GM11168 (cell line): ENCODE measurements around the gene PDE4D.

Experiments used
- in situ Hi-C: fragments of 300-500 bp; cut with MboI; formaldehyde crosslinking; loops from one replicate; pipeline ENCODE4 v1.12.0; 2022; ENCODE audit warnings: low sequenced_read_pairs; ENCODE audit not compliant: unreplicated experiment

PDE4D gene

DNA sequence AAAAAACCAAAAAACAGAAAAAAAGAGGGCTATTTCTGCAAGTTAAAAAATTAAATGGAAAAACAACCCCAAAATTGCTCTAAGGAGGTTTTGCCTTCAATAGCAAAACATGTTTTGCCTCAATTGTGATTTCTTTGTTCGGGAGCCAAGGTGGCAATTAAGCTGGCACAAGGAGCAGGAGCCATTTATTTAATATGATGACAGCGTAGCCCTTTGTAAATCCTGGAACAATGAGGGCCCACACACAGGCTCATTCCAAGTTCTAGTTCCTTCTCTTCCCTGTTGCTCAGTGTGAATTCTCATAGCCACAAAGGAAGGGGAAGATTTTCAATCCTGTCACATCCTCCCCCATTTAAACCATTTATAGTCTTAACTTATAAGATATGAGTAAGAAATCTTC is 353.2 kb downstream of the PDE4D start:
- in situ Hi-C loops = no loop called here

DNA sequence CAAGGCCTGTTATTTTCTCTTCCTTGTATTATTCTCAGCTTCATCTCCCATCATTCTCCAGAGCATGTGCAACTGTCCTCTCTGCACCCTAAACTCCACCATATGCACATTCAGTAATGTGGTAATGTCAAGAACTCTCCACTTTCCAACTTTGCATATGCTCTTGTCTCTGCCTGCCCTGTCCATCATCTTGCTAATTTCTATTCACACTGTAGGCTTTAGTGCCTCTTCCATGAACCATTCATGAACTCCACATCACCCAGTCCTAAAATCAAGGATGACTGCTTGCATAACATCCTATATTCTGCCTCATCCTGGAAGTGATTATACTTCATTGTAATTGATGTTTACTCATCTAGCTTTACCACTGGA is 354.8 kb downstream of the PDE4D start:
- in situ Hi-C loops = no loop called here

DNA sequence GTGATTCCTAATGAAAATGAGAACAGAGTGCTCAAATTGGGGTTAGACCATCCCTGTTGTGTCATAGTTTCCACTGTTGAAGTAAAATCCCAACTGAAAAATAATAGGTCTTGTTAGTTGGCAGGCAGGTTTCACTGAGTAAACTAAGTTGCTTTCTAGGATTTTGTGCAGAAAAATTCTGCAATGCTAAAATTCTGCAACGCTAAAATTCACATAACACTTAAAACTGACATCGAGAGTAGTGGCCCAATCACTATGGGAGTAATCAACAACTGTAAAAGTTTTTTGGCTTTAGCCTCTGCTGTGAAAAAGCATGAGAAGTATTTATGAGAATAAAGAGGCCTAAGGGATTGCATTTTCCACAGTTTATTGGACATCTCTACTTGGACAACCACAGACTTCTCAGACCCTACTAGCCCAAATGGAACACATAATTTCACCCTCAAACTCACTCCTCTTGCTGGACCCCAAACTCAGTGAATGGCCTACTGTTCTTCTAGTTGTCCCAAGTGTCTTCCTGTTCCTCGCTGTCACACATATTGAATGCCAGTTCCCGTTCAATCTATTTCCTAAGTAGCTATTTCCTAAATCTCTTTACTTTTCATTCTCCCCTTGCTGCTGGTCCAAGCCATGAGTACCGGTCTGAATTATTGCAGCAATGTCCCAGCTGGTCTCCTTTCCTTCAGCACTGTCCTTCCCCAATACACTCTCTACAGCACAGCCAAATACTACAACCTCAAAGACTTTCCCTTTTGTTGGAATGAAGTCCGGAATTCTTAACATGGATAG is 355.4 kb downstream of the PDE4D start:
- in situ Hi-C loops = no loop called here

DNA sequence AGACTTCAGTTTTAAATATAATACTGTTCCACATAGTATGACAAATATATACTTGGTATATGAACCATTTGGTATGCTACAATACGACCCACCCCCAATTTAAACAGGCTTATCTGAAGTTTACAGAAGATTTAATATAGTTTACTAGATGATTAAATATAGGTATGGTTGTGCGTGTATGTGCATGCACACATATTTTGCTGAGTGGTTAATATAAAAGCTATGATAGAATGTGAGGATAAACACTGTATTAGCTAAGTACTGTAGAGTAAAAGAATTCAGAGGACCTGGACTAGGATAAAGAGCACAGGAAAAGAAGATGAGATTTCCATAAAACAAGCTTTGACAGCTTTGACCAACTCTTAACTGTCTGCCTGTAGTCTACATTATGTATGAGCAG is 356.7 kb downstream of the PDE4D start:
- in situ Hi-C loops = no loop called here

DNA sequence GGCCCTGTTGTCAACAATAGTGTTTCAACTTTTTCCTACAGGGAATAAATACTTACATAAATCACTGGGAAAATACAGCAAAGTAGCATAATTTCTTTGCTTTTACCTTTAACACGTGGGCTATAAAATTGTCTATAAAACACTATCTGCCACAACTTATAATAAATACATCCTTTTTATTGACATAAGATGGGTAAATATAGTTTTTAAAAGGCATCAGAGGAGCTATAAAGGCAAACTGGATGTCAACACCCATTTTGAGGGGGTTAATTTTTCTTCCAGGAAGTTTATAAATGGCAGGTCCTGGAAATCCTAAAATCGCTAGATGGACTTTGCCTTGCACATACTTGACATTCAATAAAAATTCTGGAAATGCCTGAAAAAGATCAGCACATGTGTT is 358.0 kb downstream of the PDE4D start:
- in situ Hi-C loops = no loop called here

DNA sequence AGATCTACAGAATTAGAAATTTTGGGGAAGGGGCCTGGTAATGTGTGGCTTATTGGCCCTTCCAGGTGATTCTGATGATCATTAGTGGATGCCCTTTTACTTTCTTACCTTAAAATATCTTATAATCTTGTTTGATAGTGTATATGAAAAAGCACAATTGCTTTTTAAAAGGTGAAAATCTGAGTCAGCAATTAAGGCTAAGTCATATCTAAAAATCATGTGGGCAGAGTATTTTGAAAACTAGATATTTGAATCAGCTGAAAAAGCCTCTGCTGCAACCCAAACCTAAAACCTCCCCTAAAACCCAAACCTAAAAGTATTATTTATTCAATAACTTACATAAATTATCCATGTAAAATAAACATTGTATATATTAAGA is 359.8 kb downstream of the PDE4D start:
- in situ Hi-C loops = no loop called here

GRCh38 chr5:59532979-59533729 is 360.4 kb downstream of the PDE4D start:
- in situ Hi-C loops = no loop called here

DNA sequence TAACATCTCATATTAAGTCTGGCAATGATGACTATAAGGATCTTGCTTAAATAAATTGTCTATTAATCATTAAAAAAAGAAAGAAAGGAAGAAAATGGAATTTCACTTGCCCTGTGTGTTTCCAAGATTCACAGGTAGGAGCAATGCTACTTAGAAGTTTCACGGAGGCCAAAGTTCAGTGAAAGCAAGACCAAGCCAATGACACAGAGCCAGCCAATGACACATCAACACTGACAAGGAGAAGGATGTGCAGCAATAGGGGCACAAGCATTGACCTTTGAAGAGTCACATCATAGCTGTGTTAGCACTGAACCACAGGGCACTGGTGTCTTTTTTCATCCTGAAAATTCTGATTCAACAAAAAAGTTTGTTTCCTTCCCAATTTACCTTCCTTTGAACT is 364.3 kb downstream of the PDE4D start:
- in situ Hi-C loops = no loop called here

- in situ Hi-C loops = no loop called here
Measured at GRCh38 chr5:59528202-59528862, 365.2 kb downstream of the PDE4D start.

DNA sequence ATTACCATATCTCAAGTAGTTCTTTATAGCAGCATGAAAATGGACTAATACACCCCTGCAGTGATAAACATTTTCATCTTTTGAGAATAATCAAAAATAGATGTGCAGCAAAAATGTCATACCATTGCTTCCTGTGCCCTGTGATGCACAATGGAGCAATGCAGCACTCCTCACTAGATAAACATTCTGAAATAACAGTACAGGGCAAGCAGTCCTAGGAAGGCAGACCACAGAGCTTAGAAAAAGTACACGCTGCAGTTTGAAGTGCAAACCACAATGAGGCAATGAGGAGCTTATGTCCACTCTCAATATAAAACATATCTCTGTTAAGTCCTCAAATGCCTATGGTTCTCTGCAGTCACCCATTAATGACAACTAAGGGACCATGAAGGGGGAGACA is 367.6 kb downstream of the PDE4D start:
- in situ Hi-C loops = no loop called here

GRCh38 chr5:59525311-59525710 is 368.2 kb downstream of the PDE4D start:
- in situ Hi-C loops = no loop called here

- in situ Hi-C loops = no loop called here
Measured at GRCh38 chr5:59522201-59522831, 371.2 kb downstream of the PDE4D start.

- in situ Hi-C loops = no loop called here
Measured at GRCh38 chr5:59521476-59521875, 372.1 kb downstream of the PDE4D start.

DNA sequence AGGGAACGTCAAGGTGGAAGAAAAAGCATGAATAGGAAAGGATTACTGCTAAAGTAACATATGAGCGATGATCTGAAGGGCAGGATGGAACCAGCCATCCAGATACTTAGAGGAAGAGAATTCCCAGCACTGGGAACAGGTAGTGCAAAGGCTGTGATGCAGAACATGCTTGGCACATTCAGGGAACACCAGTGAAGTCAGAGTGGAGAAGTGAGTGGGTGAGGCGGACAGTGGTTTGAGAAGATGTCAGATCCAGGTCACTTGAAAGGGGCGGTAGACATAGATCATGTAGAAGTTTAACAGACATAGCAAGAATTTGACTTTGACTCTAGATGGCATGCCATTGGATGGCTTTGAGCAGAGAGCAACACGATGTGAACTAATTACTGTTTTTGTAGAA is 374.2 kb downstream of the PDE4D start:
- in situ Hi-C loops = no loop called here

DNA sequence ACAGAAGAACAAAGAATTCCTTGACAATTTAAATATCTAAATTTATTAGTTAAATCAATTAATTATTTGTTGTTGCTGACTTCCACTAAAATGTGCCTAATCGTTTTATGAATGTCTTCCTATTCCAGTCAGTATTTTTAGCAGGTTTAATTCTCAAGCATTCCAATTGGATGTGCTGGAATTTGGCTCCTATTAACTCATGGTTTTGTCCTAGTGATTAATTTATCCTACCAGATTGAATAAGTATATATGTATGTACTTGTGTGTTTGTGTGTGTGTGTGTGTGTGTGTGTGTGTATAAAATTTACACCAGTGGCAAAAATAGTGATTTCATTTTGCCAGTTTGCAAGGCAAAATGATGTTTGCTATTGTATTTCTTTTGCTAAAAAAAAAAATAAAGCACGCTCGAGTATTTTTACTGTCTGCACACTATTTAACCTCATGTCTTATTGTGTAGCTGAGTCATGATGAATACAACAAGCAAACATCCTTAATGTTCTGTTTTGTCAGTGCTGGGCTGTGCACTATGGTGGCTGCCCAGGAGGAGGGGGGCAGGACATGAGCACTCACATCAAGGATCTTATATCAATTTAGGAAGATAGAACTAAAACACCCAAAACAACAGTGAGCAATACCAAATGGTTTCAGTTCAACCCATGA is 375.5 kb downstream of the PDE4D start:
- in situ Hi-C loops = no loop called here

DNA sequence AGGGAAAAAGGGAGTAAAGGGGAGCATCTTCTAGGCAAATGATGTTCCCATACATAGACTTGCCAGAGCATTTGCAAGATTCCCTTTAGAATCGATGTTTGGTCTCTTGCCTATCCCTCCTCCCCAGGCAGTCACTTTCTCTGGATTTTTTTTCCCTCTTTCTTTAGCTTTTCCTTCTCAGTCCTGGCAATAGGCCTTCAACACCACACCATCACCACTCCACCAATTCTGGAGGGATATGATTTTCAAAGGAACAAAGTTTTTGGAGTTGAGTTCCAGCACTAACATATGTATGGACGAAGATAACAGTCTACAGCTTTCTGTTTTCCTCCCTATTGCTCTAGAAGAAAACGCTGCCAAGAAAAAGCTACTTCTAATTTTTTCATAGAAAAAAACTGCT is 377.4 kb downstream of the PDE4D start:
- in situ Hi-C loops = no loop called here

DNA sequence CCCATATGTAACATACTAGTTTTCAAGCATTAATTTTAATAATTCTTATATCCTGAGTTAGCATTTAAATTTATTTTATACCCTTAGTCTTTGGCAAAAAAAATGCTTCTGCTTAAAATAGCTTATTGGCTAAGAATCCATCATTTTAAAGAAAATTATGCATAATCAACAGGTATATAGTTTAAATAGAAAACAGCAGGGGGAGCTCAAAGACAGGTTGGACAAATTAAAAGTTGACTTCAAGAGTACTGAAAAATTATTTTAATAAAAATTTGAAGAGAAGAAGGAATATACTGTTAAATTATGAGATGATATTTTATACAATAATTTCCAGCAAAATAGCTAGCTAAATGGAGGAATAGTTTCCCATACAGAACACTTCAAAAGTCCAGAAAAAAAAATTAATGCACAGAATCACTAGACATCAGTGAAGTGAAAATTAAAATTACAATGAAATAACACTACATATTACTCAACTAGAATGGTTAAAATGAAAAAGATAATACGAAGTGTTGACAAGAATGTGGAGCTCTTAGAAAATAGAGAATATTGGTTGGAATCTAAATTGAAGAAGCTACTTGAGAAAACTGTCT is 387.1 kb downstream of the PDE4D start:
- in situ Hi-C loops = no loop called here

GRCh38 chr5:59504043-59504442 is 389.5 kb downstream of the PDE4D start:
- in situ Hi-C loops = no loop called here

GRCh38 chr5:59503220-59503619 is 390.3 kb downstream of the PDE4D start:
- in situ Hi-C loops = no loop called here

DNA sequence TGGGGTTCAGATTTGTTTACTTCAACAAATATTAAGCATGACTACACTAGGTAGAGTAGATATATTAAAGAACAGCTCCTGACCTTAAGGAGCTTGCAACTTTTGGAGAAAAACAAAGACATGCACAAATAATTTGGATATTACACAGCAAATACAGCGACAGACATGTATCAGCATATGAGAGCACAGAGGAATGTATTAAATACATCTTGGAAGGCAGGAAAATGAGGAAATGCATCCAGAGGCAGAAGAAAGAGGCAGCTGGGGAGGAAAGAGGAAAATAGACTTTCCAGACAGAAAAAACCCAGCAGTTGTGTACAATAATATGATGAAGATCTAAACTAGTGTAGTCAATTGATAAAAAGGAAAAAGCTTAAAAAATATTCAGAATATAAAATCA is 392.2 kb downstream of the PDE4D start:
- in situ Hi-C loops = no loop called here
